ENCODE results near the gene A3GALT2. TPM values are rescaled to one million over a fixed set of nuclear protein-coding genes. Genes with fewer than 3 reads are reported as not detected.

The A3GALT2 gene
- total RNA-seq, 1 experiment from 2014 or later, result not detected

- DNase-seq (ENCODE audit: low read depth, low spot score), result no peak
- H3K4me3 ChIP-seq (ENCODE audit: low read depth in 2 of 2, low read length in 2 of 2), result 0 out of 4 replicates have a peak overlapping the region, but pooled peaks of 1 of the 2 experiments have one; percentile 8
- peak overlapping the region; percentile 93 for H3K27ac ChIP-seq (ENCODE audit: low read length)
- intact Hi-C loops (cut with micrococcal nuclease; ENCODE audit: unreplicated experiment), result no loop called here
- in situ Hi-C loops (cut with HindIII; ENCODE audit: low pct_unique_long_range_greater_than_20kb, low sequenced_read_pairs), result no loop called here
- peaks cover 2% of the 10 kb centered on the region; the same call in 1 of the 2 replicates for H3K36me3 ChIP-seq (ENCODE audit: control insufficient read depth, insufficient read depth, low read length)
- TF ChIP-seq SIN3A (IDR thresholded peaks at IDR 0.05; ENCODE audit: borderline replicate concordance, insufficient read depth, low read depth, low read length) (no peak), CTCF (IDR thresholded peaks at IDR 0.05) (peak; percentile 47), REST (IDR thresholded peaks at IDR 0.05; ENCODE audit: insufficient read depth in 1 of 2, low read depth in 2 of 2, low read length in 1 of 2) (no peak), TCF7L2 (IDR thresholded peaks at IDR 0.05; ENCODE audit: low read depth, low read length) (no peak), POLR2AphosphoS5 (IDR thresholded peaks at IDR 0.05; ENCODE audit: low read depth, low read length) (no peak)
- no peaks in the 10 kb centered on the region for H3K9me3 ChIP-seq (ENCODE audit: control insufficient read depth, insufficient read depth, low read depth, low read length)
- BruUV-seq (replicated peaks), result no TSS peak
- H3K4me1 ChIP-seq (ENCODE audit: control insufficient read depth, insufficient read depth, low read length), result peaks cover 93% of the 10 kb centered on the region
- no peak for ATAC-seq
- H3K27me3 ChIP-seq (ENCODE audit: control insufficient read depth, insufficient read depth, low read length), result no peaks in the 10 kb centered on the region
- POLR2A ChIA-PET, result no interaction called here
- CTCF ChIA-PET, result interaction anchor here (1.1 kb wide), 1 partner anchor 44 kb away, joined by 4 read pairs; no protein-coding TSS in a partner anchor
Measured at GRCh38 chr1:33339413-33339812, 18.5 kb upstream of the A3GALT2 start.

- POLR2A ChIA-PET, result no interaction called here
- Histone ChIP-seq H3K4me3 (ENCODE audit: low read depth in 2 of 2, low read length in 2 of 2) (peak overlapping the region in 1 of 2 experiments; percentile 8; a peak in 1 of 4 replicates), H3K27ac (ENCODE audit: low read length) (peak overlapping the region; percentile 93), H3K4me1 (ENCODE audit: control insufficient read depth, insufficient read depth, low read length) (peaks cover 91% of the 10 kb centered on the region), H3K27me3 (ENCODE audit: control insufficient read depth, insufficient read depth, low read length) (no peaks in the 10 kb centered on the region), H3K36me3 (ENCODE audit: control insufficient read depth, insufficient read depth, low read length) (peaks cover 7% of the 10 kb centered on the region), H3K9me3 (ENCODE audit: control insufficient read depth, insufficient read depth, low read depth, low read length) (no peaks in the 10 kb centered on the region)
- BruUV-seq (replicated peaks), result no TSS peak
- in situ Hi-C loops (cut with HindIII; ENCODE audit: low pct_unique_long_range_greater_than_20kb, low sequenced_read_pairs), result no loop called here
- ATAC-seq (no peak), DNase-seq (ENCODE audit: low read depth, low spot score) (no peak)
- 0 out of 2 replicates have a peak, but pooled peaks have one; percentile 23 for TF ChIP-seq POLR2AphosphoS5 (IDR thresholded peaks at IDR 0.05; ENCODE audit: low read depth, low read length)
- TF ChIP-seq REST (IDR thresholded peaks at IDR 0.05; ENCODE audit: insufficient read depth in 1 of 2, low read depth in 2 of 2, low read length in 1 of 2), result no peak
- intact Hi-C loops (cut with micrococcal nuclease; ENCODE audit: unreplicated experiment), result no loop called here
- CTCF ChIA-PET, result interaction anchor here (0.6 to 1.1 kb wide), 2 partner anchors 11 to 43 kb away, joined by 4 to 5 read pairs; no protein-coding TSS in a partner anchor
Measured at GRCh38 chr1:33338440-33339211, 17.7 kb upstream of the A3GALT2 start.
